OCI-LY3 (cell line): ENCODE data around the gene PFDN5.

Experiments used
- H2AFZ ChIP-seq: fragments of 200-600, 300-600 bp; shearing (Covaris generic); 2 replicates; pipeline ENCODE4 v1.6.0; 2014; ENCODE audit warnings: antibody characterized with exemption, low read depth, low read length
- H3K27ac ChIP-seq: fragments of 200-600, 300-600 bp; sonication (generic); 2 replicates; pipeline ENCODE4 v1.5.1; 2014; ENCODE audit warnings: mild to moderate bottlenecking, low read length, moderate library complexity, mixed read lengths
- H3K27me3 ChIP-seq: fragments of 200-600, 300-600 bp; sonication (generic); 2 replicates; pipeline ENCODE4 v1.6.1; 2014; ENCODE audit warnings: low read depth, low read length, mixed read lengths
- H3K36me3 ChIP-seq: fragments of 200-600, 300-600 bp; sonication (generic); replicated peaks from 2 replicates; pipeline ENCODE3; 2014; ENCODE audit warnings: low read depth, low read length, mixed read lengths
- H3K4me1 ChIP-seq: fragments of 300-600, 200-600 bp; sonication (generic); 2 replicates; pipeline ENCODE4 v1.6.1; 2014; ENCODE audit warnings: low read length, mixed read lengths
- H3K4me2 ChIP-seq: fragments of 200-600, 300-600 bp; sonication (generic); 2 replicates; pipeline ENCODE4 v1.6.1; 2014; ENCODE audit warnings: low read length, mixed read lengths
- H3K4me3 ChIP-seq: fragments of 300-600, 200-600 bp; sonication (generic); 2 replicates; pipeline ENCODE4 v1.5.1; 2014; ENCODE audit warnings: antibody characterized with exemption, mild to moderate bottlenecking, low read length, moderate library complexity
- H3K79me2 ChIP-seq: fragments of 300-600, 200-600 bp; shearing (Covaris generic); 2 replicates; pipeline ENCODE4 v1.6.1; 2014; ENCODE audit warnings: mild to moderate bottlenecking, low read length, mixed read lengths
- H3K9ac ChIP-seq: fragments of 300-600, 200-600 bp; shearing (Covaris generic); 2 replicates; pipeline ENCODE4 v1.6.0; 2014; ENCODE audit warnings: mild to moderate bottlenecking, low read length, moderate library complexity
- H3K9me3 ChIP-seq: fragments of 200-600, 300-600 bp; shearing (Covaris generic); 2 replicates; pipeline ENCODE4 v1.6.1; 2014; ENCODE audit warnings: low read length, mixed read lengths; ENCODE audit not compliant: insufficient read depth
- H4K20me1 ChIP-seq: fragments of 200-600, 300-600 bp; sonication (generic); 2 replicates; pipeline ENCODE4 v1.6.1; 2016; ENCODE audit warnings: low read length, mixed read lengths; ENCODE audit not compliant: insufficient read depth
- EZH2phosphoT487 ChIP-seq: fragments of 200-600 bp; shearing (Covaris generic); IDR thresholded peaks from 2 replicates; pipeline ENCODE4 v1.6.1; 2018; ENCODE audit warnings: antibody characterized with exemption, mixed run types, low read depth
- TF ChIP-seq, protein P1 (sequence below): fragments of 200-600, 300-600 bp; sonication (generic); IDR thresholded peaks from 2 replicates; pipeline ENCODE4 v1.5.1; 2014; ENCODE audit warnings: antibody characterized with exemption, low read length, low read depth

The PFDN5 gene

DNA sequence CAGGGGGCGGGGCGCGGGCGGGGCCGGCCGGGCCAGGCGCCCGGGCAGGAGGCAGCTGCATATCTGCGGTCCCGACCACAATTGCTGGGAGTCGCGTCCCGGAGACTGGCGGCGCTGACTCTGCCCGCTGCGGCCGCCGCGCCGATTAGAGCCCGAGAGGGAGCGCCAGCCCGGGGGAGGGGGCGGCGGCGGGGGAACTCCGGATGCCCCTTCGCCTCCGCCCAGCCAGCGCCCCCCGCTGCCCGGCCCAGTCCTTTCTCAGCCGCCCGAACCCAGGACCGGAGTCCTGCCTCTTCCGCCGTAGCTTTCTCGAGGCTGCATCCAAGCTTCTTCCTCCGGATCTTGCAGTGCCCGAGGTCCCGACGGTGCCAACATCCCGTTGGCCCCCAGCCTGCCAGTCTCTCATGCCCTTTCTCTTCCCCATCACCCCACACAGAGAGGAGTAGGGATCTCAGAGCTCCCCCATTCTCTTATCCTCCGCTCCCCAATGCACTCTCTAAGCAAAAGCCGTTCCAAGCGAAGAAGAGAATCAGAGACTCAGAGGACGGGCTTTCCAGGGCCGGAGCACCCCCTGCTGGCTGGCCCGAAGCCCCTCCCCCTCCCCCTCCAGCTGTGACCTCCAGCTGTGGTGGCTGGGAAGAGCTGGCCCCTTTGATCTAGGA lies 49.6 kb downstream of the PFDN5 start:
- no peak overlapping the region for H3K27ac ChIP-seq
- peak overlapping the region; percentile 98 for H3K4me2 ChIP-seq
- H2AFZ ChIP-seq: peak overlapping the region; percentile 94
- H3K9ac ChIP-seq: peak overlapping the region; percentile 70
- H3K79me2 ChIP-seq: no peaks in the 10 kb centered on the region
- H3K4me1 ChIP-seq: peaks cover 11% of the 10 kb centered on the region; the same call in 1 of the 2 replicates
- TF ChIP-seq, protein P1, sequence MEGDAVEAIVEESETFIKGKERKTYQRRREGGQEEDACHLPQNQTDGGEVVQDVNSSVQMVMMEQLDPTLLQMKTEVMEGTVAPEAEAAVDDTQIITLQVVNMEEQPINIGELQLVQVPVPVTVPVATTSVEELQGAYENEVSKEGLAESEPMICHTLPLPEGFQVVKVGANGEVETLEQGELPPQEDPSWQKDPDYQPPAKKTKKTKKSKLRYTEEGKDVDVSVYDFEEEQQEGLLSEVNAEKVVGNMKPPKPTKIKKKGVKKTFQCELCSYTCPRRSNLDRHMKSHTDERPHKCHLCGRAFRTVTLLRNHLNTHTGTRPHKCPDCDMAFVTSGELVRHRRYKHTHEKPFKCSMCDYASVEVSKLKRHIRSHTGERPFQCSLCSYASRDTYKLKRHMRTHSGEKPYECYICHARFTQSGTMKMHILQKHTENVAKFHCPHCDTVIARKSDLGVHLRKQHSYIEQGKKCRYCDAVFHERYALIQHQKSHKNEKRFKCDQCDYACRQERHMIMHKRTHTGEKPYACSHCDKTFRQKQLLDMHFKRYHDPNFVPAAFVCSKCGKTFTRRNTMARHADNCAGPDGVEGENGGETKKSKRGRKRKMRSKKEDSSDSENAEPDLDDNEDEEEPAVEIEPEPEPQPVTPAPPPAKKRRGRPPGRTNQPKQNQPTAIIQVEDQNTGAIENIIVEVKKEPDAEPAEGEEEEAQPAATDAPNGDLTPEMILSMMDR: peak; percentile 81
- TF ChIP-seq EZH2phosphoT487: no peak
- H4K20me1 ChIP-seq: no peaks in the 10 kb centered on the region
- H3K27me3 ChIP-seq: peaks cover 21% of the 10 kb centered on the region
- no peaks in the 10 kb centered on the region for H3K9me3 ChIP-seq
- peak overlapping the region; percentile 88 for H3K4me3 ChIP-seq
- no peaks in the 10 kb centered on the region for H3K36me3 ChIP-seq

DNA sequence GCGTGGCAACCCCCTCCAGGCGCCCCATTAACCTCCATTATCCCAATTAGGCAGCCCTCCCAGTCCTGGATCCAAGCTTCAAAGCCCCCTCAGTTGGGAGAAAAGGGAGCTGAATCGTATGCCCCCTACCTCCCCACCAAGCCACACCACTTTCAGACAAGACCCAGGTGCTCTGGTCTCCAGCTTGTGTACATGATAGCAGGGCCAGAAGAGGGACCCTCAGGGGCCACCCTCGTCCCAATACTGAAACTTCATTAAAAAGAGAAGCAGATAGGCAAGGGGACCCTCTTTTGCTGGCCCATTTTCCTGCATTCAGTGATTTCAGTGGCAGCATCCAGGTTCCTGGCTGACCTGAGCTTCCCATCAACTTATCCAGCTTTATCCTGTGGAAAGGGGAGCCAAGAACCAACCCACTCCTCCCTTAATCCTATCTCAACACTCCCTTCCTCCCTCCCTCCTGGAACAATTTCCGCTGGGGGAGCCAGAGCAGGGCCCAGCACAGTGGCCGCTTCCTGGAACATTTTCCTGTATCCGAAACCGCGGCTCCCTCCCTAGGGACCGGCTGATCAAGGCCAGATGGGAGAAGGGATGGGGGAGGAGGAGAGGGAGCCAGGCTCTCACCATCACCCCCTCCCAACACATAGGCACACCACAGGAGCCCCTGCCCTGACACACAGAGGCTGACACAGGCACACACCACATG lies 50.3 kb downstream of the PFDN5 start:
- H3K4me3 ChIP-seq: peak overlapping the region; percentile 88
- TF ChIP-seq, protein P1: no peak
- no peak for TF ChIP-seq EZH2phosphoT487
- no peak overlapping the region for H3K27ac ChIP-seq

DNA sequence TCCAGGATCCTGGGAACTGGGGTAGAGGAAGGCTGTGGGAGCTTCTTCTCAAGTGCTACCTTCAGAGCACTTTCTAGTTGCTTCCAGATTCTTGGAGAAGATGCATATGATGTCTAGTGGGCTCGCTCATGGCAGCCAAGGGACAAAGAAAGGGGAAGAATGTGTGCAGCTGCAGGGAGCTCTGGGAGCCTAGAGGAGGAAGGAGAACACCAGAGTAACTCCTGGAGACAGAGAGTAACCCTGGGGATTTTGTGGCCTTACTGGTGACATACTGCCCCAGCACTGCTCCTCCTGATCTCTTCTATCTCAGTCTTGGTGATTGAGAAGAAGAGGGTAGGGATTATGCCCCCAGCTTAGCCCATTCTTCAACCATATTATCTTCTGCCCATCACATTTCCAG lies 51.1 kb downstream of the PFDN5 start:
- H4K20me1 ChIP-seq: no peaks in the 10 kb centered on the region

More for the DNA sequence above, 50.3 kb downstream of the PFDN5 start:
- H3K4me2 ChIP-seq: peak overlapping the region; percentile 98
- H3K36me3 ChIP-seq: no peaks in the 10 kb centered on the region
- peaks cover 11% of the 10 kb centered on the region; the same call in 1 of the 2 replicates for H3K4me1 ChIP-seq
- H4K20me1 ChIP-seq: no peaks in the 10 kb centered on the region
- no peak overlapping the region for H2AFZ ChIP-seq
- peak overlapping the region; percentile 70; the same call in 1 of the 2 replicates for H3K9ac ChIP-seq
- H3K9me3 ChIP-seq: no peaks in the 10 kb centered on the region
- H3K27me3 ChIP-seq: peaks cover 14% of the 10 kb centered on the region
- no peaks in the 10 kb centered on the region for H3K79me2 ChIP-seq

More for the DNA sequence above, 51.1 kb downstream of the PFDN5 start:
- no peaks in the 10 kb centered on the region for H3K9me3 ChIP-seq
- no peak overlapping the region for H3K4me3 ChIP-seq
- peaks cover 6% of the 10 kb centered on the region; the same call in 1 of the 2 replicates for H3K27me3 ChIP-seq
- H3K9ac ChIP-seq: no peak overlapping the region
- peaks cover 11% of the 10 kb centered on the region; the same call in 1 of the 2 replicates for H3K4me1 ChIP-seq
- H2AFZ ChIP-seq: no peak overlapping the region
- TF ChIP-seq EZH2phosphoT487: no peak
- TF ChIP-seq, protein P1: no peak
- H3K36me3 ChIP-seq: no peaks in the 10 kb centered on the region
- H3K79me2 ChIP-seq: no peaks in the 10 kb centered on the region
- H3K4me2 ChIP-seq: no peak overlapping the region
- H3K27ac ChIP-seq: no peak overlapping the region
